Astrocyte (in vitro differentiated cells and primary cell): ENCODE data around the gene IDE.

ENCODE experiments used
- EZH2 ChIP-seq: IDR thresholded peaks from 2 replicates; pipeline ENCODE4 v1.6.1; 2012; ENCODE audit warnings: mild to moderate bottlenecking, low read length, inconsistent platforms; ENCODE audit not compliant: insufficient read depth
- TF ChIP-seq, protein P1 (sequence below): IDR thresholded peaks from 2 replicates; pipeline ENCODE4 v1.5.1; 2011; ENCODE audit warnings: low read depth, mild to moderate bottlenecking, inconsistent platforms, low read length, moderate library complexity; ENCODE audit not compliant: insufficient read depth

- TF ChIP-seq EZH2 = no peak
- TF ChIP-seq, protein P1, sequence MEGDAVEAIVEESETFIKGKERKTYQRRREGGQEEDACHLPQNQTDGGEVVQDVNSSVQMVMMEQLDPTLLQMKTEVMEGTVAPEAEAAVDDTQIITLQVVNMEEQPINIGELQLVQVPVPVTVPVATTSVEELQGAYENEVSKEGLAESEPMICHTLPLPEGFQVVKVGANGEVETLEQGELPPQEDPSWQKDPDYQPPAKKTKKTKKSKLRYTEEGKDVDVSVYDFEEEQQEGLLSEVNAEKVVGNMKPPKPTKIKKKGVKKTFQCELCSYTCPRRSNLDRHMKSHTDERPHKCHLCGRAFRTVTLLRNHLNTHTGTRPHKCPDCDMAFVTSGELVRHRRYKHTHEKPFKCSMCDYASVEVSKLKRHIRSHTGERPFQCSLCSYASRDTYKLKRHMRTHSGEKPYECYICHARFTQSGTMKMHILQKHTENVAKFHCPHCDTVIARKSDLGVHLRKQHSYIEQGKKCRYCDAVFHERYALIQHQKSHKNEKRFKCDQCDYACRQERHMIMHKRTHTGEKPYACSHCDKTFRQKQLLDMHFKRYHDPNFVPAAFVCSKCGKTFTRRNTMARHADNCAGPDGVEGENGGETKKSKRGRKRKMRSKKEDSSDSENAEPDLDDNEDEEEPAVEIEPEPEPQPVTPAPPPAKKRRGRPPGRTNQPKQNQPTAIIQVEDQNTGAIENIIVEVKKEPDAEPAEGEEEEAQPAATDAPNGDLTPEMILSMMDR = no peak
Measured at GRCh38 chr10:92408017-92408361, 165.9 kb downstream of the IDE start.
